OCI-M2 (cell line): ENCODE measurements around the gene CDK13.

ENCODE experiments used
- DNase-seq: peaks from one replicate; lab custom pipeline; 2025; ENCODE audit not compliant: unreplicated experiment; lab: John Stamatoyannopoulos, UW

CDK13 gene

GRCh38 chr7:40008223-40008815, 58.3 kb downstream of the CDK13 start:
- no peak for DNase-seq

DNA sequence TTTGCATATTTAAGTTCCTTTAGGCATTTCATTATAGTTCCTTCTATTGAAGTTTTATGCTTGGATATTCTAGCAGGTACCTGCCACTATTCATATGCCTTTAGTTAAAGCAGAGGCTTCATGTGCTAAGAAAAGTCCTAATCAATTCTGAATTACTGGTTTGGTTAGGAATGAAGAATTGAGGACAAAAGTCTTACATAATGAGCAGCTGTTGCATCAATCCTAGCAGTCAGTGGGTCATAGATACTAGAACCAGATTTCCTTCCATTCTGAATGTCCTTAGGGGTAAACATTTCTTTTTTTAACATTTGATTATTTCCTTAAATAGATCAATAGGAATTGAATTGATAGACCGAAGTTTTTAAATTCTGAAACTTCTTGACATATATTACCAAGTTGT, 59.2 kb downstream of the CDK13 start:
- no peak for DNase-seq

DNA sequence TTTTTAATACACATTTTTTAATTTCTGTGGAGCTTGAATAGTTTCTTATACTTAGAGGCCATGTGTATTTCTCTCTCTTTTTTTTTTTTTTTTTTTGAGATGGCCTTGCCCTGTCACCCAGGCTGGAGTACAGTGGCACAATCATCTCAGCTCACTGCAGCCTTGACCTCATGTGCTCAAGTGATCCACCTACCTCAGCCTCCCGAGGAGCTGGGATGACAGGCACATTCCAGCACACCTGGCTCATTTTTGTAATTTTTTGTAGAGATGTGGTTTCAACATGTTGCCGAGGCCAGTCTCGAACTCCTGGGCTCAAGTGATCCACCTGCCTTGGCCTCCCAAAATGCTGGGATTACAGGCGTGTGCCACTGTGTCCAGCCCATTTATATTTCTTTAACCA, 64.3 kb downstream of the CDK13 start:
- no peak for DNase-seq

DNA sequence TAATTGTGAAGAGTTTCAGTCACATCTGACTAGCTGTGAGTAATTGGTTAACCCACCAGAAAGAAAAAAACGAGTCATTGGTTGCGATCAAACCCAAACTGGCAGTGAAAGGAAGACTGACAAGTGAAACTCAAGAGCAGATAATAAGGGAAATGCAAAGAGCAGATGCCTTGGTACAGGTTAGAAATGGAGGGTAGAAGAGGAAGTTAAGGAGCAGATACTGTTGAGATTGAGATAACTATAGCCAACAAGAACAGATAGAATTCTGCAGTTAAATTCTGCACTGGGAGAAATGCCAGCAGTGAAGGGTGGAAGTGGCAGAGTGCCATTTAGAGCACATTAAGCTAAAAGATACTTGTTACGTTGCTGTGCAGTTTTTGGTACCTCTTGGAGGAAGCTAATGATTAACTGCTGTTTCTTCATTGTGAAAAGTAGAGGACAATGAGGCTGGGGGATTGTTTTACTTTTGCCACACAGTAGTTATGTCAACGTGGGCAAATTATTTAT, 65.8 kb downstream of the CDK13 start:
- no peak for DNase-seq

GRCh38 chr7:40019558-40019957, 69.5 kb downstream of the CDK13 start:
- no peak for DNase-seq

- DNase-seq: no peak
Observed at GRCh38 chr7:40024048-40024447, 74.0 kb downstream of the CDK13 start.

DNA sequence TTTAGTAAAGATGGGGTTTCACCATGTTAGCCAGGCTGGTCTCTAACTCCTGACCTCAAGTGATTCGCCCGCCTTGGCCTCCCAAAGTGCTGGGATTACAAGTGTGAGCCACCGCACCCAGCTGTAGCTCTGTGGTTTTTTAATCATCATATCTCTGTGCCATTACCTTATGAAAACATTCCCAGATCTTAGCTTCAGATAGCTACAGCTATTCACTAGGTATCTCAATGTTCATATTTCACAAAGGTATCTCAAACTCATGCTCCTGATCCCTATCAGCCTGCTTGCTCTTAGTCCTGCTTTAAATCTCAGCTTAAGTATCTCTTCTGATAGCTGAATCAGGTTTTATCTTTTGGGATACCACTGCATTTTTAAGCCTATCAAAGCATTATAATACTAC, 74.8 kb downstream of the CDK13 start:
- DNase-seq: no peak

DNA sequence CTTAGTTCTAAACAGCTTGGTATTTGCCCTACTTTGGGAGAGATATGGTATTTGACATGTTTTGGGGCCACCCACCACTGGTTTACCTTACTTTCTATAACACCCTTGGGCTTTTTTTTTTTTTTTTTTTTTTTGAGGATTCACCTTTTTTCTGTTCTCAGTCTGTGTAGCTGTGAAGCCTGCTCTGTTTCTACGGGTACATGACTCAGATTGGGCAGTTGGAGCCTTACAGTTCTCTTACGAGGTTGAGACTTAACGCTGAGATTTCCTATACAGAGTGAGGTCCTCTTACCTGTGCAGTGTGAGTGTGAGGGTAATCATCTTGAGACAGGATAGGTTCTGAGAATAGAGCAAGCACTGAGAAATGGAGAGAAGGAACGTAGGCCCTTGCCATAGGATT, 77.5 kb downstream of the CDK13 start:
- DNase-seq: no peak

GRCh38 chr7:40033826-40034225, 83.8 kb downstream of the CDK13 start:
- no peak for DNase-seq

- DNase-seq: no peak
Observed at GRCh38 chr7:40041456-40041855, 91.4 kb downstream of the CDK13 start.

DNA sequence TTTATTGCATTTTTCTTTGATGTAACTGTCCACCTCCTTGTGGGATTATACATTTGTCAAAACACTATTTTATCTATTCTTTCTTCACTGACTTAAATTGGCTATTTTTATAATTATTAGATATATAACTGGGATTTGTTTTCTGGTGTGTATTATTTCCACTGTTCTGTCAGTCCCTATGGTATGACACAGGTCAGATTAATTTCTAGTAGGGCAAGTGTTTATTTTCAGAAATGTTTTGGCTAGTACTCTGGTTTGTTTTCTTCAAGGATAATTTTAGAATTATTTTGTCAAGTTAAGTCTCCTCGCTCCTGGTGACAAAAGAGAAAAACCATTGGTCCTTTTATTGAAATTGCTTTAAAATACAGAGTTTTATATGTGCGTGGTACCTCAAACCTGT, 93.1 kb downstream of the CDK13 start:
- no peak for DNase-seq

- DNase-seq: no peak
Observed at GRCh38 chr7:40047661-40048060, 97.6 kb downstream of the CDK13 start.

GRCh38 chr7:40057292-40057691, 107.2 kb downstream of the CDK13 start:
- no peak for DNase-seq

DNA sequence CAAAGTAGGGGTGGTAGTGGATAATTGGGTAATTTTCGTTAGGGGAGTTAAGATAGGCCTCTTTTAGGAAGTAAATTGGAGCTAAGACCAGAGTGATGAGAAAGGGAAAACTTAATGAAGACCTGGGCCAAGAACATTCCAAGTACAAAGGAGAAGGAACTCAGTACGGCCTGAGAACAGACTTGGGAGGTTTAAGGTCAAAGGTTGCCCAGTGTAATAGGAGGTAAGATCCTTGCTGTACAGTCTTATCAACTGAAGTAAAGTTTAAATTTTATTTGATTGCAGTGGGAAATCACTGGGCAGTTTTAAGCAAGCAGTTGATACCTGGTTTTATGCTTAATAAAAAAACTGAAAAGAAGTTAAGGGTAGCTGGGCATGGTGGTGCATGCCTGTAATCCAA, 108.0 kb downstream of the CDK13 start:
- no peak for DNase-seq

DNA sequence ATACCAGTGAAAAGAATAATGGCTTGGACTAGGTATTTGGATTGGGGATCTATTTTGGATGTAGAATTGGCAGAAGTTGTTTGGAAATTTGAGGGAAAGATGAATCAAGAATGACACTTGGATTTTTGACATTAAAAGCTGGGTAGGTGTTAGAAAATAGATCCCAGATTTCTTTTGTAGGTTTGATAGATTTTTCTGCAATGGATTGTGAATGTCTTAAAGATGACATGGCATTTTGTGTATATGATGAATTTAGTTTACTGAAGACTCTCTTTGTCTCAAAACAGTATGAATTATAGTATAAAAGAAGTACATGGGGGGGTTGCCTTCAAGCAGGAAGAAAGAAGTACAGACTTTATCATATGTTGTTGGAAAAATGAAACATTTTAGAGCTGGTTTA, 108.6 kb downstream of the CDK13 start:
- DNase-seq: no peak

DNA sequence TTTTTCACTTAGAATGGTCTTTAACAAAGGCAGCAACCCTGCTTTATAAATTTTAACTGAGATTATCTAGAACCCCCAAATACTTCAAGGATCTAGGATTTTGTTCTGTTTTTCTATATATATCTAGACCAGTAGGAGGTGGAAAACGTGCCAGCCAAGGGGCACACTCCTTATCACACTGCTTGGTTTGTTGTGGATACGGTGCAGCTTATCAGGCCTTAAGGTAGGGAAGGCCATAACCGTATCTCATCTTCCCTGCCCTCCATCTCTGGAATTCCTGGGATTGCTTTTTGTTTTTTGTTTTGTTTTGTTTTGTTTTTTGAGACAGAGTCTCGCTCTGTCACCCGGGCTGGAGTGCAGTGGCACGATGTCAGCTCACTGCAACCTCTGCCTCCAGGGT, 109.0 kb downstream of the CDK13 start:
- no peak for DNase-seq

DNA sequence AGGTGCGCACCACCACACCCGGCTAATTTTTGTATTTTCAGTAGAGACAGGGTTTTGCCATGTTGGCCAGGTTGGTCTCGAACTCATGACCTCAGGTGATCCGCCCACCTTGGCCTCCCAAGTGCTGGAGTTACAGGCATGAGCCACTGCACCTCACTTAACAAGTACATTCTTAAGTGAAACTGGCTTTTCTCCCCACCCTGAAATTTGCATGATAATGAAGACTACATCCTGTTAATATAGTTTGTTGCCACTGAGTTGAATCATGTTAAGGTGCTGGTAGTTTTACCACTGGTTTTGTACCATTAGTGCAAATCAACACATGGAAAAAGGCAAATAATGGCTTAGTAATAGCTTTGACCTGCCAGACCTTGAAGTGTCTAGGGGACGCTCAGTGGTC, 122.2 kb downstream of the CDK13 start:
- no peak for DNase-seq

DNA sequence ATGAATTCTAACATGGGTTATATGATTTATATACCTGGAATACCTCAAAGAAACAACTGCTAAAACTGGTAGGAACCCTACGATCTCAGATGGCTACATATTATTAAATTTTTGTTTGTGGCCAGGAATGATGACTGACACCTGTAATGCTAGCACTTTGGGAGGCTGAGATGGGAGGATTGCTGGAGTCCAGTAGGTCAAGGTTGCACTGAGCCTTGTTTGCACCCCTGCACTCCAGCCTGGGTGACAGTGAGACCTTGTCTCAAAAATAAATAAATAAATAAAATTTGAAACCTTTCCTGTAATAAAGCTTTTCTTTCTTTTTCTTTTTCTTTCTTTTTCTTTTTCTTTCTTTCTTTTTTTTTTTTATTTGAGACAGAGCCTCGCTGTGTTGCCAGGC, 123.2 kb downstream of the CDK13 start:
- DNase-seq: no peak

DNA sequence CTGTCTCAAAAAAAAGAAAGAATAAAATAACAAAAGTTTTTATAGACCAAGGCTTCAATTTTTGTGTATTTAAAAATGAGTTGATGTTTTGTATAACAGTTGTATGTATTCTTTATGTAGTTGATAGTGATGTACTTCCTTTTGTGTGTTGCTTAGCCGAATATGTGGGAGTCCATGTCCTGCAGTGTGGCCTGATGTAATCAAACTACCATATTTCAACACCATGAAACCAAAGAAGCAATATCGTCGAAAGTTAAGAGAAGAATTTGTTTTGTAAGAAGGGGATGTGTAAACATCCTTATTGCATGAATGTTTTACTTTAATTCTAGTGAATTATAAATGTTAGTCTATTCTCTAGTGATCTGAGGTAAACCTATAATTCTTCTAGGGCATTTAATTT, 127.8 kb downstream of the CDK13 start:
- DNase-seq: no peak

DNA sequence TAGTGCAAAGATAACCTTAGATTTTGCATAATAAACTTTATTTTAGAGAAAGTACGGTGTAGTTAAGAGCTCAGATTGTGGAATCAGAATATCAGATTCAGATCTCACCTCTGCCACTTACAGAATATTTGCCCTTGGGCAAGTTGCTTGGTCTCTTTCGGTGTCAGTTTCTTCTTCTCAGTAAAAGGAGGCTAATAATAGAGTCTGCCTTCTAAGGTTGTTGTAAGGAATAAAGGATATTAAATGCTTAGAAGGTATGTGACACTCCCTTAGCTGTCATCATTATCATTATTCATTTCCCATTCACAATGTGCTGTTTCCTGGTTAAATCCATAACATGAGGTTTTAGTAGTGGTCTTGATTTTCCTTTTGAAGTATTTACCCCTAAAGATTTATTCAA, 142.1 kb downstream of the CDK13 start:
- no peak for DNase-seq

DNA sequence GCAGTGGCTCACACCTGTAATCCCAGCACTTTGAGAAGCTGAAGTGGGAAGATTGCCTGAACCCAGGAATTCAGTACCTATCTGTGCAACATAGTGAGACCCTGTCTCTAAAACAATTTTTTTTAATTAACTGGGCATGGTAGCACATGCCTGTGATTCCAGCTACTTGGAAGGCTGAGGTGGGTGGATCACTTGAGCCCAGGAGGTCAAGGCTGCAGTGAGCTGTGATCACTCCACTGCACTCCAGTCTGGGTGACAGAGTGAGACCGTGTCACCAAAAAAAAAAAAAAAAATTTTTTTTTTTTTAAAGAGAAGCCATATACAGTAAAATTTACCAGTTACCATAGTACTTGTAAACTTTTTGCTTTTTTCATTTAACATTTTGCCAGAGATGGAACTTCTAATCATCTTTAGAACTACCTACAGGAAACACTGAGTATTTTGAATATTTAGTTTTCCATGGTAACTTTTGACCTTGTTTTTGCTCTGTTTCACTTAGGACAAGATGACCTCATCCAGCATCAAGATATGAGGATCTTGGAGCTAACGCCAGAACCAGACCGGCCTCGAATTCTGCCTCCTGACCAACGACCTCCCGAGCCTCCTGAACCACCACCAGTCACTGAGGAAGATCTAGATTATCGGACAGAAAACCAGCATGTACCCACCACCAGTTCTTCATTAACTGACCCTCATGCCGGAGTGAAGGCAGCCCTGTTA, 143.7 kb downstream of the CDK13 start:
- DNase-seq: no peak

- DNase-seq: no peak
Observed at GRCh38 chr7:40095230-40095629, 145.2 kb downstream of the CDK13 start.
